ENCODE results near the gene ANKRD11. TPM values are rescaled to one million over a fixed set of nuclear protein-coding genes. Genes with fewer than 3 reads are reported as not detected.
"Not testable (repeated sequence)": the region's sequence is repeated elsewhere in the genome, so short reads cannot be mapped to it uniquely, and the experiment has no call there.

The ANKRD11 gene
- total RNA-seq, 4 donors from 2014 or later: 49.8 to 114 (median 82.2) TPM

- ATAC-seq (ENCODE audit: low FRiP score) (no peak), DNase-seq (ENCODE audit: low spot score) (no peak)
- TF ChIP-seq CTCF (IDR thresholded peaks at IDR 0.05): no peak
Observed at GRCh38 chr16:89337965-89338364, 152.4 kb downstream of the ANKRD11 start.

- DNase-seq (ENCODE audit: low spot score) (no peak), ATAC-seq (ENCODE audit: low FRiP score) (no peak)
- TF ChIP-seq CTCF (IDR thresholded peaks at IDR 0.05): no peak
Observed at GRCh38 chr16:89335803-89336485, 154.4 kb downstream of the ANKRD11 start.

GRCh38 chr16:89334988-89335802 is 155.2 kb downstream of the ANKRD11 start:
- TF ChIP-seq CTCF (IDR thresholded peaks at IDR 0.05): no peak
- ATAC-seq (ENCODE audit: low FRiP score) (no peak), DNase-seq (ENCODE audit: low spot score) (no peak)

DNA sequence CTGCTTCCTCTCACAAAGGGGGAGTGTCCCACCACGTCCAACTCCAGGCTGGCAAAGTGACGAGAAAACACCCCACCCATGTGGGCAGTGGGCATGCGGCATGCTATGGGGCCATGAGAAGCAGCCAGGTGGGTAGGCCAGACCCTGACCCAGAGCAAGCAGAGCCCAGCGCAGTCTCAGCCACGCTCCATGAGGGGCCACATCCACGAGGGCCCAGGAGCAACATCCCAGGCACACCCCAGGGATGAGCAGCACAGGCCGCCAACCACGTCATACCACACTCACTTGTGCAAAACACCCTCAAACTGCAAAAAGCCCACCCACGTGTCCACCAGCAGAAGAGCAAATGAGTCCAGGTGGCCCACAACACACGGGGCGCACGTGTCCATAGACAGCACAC is 155.9 kb downstream of the ANKRD11 start:
- DNase-seq (ENCODE audit: low spot score) (no peak), ATAC-seq (ENCODE audit: low FRiP score) (no peak)
- TF ChIP-seq CTCF (IDR thresholded peaks at IDR 0.05): no peak

DNA sequence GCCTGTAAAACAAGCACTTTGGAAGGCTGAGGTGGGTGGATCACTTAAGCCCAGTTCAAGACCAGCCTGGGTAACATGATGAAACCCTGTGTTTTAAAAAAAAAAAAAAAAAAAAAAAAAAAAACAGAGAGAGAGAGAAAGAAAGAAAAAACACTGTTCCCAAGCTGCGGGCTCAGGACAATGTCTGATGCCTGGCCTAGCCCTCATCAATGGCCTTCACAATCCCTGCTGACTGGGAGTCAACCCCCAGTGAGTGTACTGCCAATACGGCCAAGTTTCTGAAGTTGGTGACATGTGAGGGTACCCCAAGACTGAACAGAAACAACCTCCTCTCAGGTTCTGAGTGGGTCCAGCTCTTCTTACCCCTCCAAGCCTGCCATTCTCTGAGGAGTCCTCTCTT is 156.3 kb downstream of the ANKRD11 start:
- no peak for TF ChIP-seq CTCF (IDR thresholded peaks at IDR 0.05)
- no peak for DNase-seq (ENCODE audit: low spot score)
- no peak for ATAC-seq (ENCODE audit: low FRiP score)

- DNase-seq (ENCODE audit: low spot score): not testable (repeated sequence)
- ATAC-seq (ENCODE audit: low FRiP score): peak; percentile 61
Observed at GRCh38 chr16:89333401-89334001, 156.9 kb downstream of the ANKRD11 start.

GRCh38 chr16:89332902-89333245 is 157.5 kb downstream of the ANKRD11 start:
- no peak for ATAC-seq (ENCODE audit: low FRiP score)
- TF ChIP-seq CTCF (IDR thresholded peaks at IDR 0.05): no peak
- DNase-seq (ENCODE audit: low spot score): no peak
